ENCODE data around the gene PIP5KL1. TPM values are rescaled to one million over a fixed set of nuclear protein-coding genes. Genes with fewer than 3 reads are reported as not detected.

Gene PIP5KL1
- 3.5 and 4.3 TPM in 2 replicates for total RNA-seq

GRCh38 chr9:127930231-127931091, at the start of gene PIP5KL1:
Gene PIP5KL1 (minus strand): TSS chr9:127930777. CDS start chr9:127930752, 25 bp downstream.

GRCh38 chr9:127937388-127938297, 7.1 kb upstream of the PIP5KL1 start, which contains the start of gene DPM2:
Gene DPM2 (minus strand): TSS chr9:127937854. CDS start chr9:127937820, 34 bp downstream.

GRCh38 chr9:127916720-127917581, 13.6 kb downstream of the PIP5KL1 start, which contains the start of gene ST6GALNAC4:
Gene ST6GALNAC4 (minus strand): TSS chr9:127917041. CDS start chr9:127916419, 622 bp downstream.

GRCh38 chr9:127899128-127899943, 31.2 kb downstream of the PIP5KL1 start, which contains the start of gene ST6GALNAC6:
Gene ST6GALNAC6 (minus strand): TSS chr9:127899603. CDS start chr9:127897981, 1,622 bp downstream.

GRCh38 chr9:127877566-127877998, 53.0 kb downstream of the PIP5KL1 start, which contains the start of gene AK1:
Gene AK1 (minus strand): TSS chr9:127877675. CDS start chr9:127874617, 3,058 bp downstream.

Other genes with a start within 250 kb of the PIP5KL1 start
- gene CFAP157, start 223.8 kb downstream of the PIP5KL1 start, total RNA-seq = 0.09 and 0.16 TPM in 2 replicates
- gene PTRH1, start 215.1 kb downstream of the PIP5KL1 start, total RNA-seq = 17.3 and 27.4 TPM in 2 replicates
- 0.16 TPM in 1 of 2 replicates, not detected in the other for gene TTC16, start 214.7 kb downstream of the PIP5KL1 start, total RNA-seq
- gene TOR2A, start 195.5 kb downstream of the PIP5KL1 start, total RNA-seq = 1.7 and 2.7 TPM in 2 replicates
- gene SH2D3C, start 152.1 kb downstream of the PIP5KL1 start, total RNA-seq = not detected in 2 replicates
- 35.8 and 52.8 TPM in 2 replicates for gene CDK9, start 144.7 kb downstream of the PIP5KL1 start, total RNA-seq
- 52.9 and 54.1 TPM in 2 replicates for gene FPGS, start 127.9 kb downstream of the PIP5KL1 start, total RNA-seq
- gene ENG, start 76.1 kb downstream of the PIP5KL1 start, total RNA-seq = 11.0 and 13.9 TPM in 2 replicates
- gene AK1, start 53.1 kb downstream of the PIP5KL1 start, total RNA-seq = 45.9 and 81.7 TPM in 2 replicates
- gene ST6GALNAC6, start 31.2 kb downstream of the PIP5KL1 start, total RNA-seq = 50.9 and 61.2 TPM in 2 replicates
- 23.0 and 24.5 TPM in 2 replicates for gene ST6GALNAC4, start 13.7 kb downstream of the PIP5KL1 start, total RNA-seq
- 9.6 and 11.2 TPM in 2 replicates for gene DPM2, start 7.1 kb upstream of the PIP5KL1 start, total RNA-seq
- 7.1 and 14.7 TPM in 2 replicates for gene EEIG1, start 50.2 kb upstream of the PIP5KL1 start, total RNA-seq
- gene NAIF1, start 136.5 kb upstream of the PIP5KL1 start, total RNA-seq = 12.3 and 17.8 TPM in 2 replicates
- gene SLC25A25, start 137.5 kb upstream of the PIP5KL1 start, total RNA-seq = 18.3 and 20.0 TPM in 2 replicates
- gene PTGES2, start 197.0 kb upstream of the PIP5KL1 start, total RNA-seq = 48.3 and 73.0 TPM in 2 replicates
- gene LCN2, start 218.7 kb upstream of the PIP5KL1 start, total RNA-seq = not detected in 2 replicates
- gene BBLN, start 229.5 kb upstream of the PIP5KL1 start, total RNA-seq = 11.2 and 21.6 TPM in 2 replicates